ENCODE data around the gene PRKACB. TPM values are rescaled to one million over a fixed set of nuclear protein-coding genes. Genes with fewer than 3 reads are reported as not detected.

Gene PRKACB
- total RNA-seq, 1 donor from 2014 or later, result 64.9 TPM

GRCh38 chr1:84255582-84255981, 111.5 kb downstream of the PRKACB start:
- H3K9me3 ChIP-seq (ENCODE audit: insufficient read depth, low read depth, low read length), result no peaks in the 10 kb centered on the region
- Mint-ChIP-seq H3K27me3 (ENCODE audit: low read depth, unreplicated experiment) (peaks cover 5% of the 10 kb centered on the region), H3K36me3 (ENCODE audit: low read depth, unreplicated experiment) (peaks cover 2% of the 10 kb centered on the region), H3K4me1 (ENCODE audit: low read depth, unreplicated experiment) (peaks cover 26% of the 10 kb centered on the region), H3K4me3 (ENCODE audit: unreplicated experiment) (no peak overlapping the region), H3K27ac (ENCODE audit: unreplicated experiment) (no peak overlapping the region), H3K9me3 (ENCODE audit: unreplicated experiment) (no peaks in the 10 kb centered on the region)
- no peak for DNase-seq (ENCODE audit: low read depth)
- no peak for TF ChIP-seq EZH2 (IDR thresholded peaks at IDR 0.05; ENCODE audit: insufficient read depth, low read length)
- TF ChIP-seq, protein P1, sequence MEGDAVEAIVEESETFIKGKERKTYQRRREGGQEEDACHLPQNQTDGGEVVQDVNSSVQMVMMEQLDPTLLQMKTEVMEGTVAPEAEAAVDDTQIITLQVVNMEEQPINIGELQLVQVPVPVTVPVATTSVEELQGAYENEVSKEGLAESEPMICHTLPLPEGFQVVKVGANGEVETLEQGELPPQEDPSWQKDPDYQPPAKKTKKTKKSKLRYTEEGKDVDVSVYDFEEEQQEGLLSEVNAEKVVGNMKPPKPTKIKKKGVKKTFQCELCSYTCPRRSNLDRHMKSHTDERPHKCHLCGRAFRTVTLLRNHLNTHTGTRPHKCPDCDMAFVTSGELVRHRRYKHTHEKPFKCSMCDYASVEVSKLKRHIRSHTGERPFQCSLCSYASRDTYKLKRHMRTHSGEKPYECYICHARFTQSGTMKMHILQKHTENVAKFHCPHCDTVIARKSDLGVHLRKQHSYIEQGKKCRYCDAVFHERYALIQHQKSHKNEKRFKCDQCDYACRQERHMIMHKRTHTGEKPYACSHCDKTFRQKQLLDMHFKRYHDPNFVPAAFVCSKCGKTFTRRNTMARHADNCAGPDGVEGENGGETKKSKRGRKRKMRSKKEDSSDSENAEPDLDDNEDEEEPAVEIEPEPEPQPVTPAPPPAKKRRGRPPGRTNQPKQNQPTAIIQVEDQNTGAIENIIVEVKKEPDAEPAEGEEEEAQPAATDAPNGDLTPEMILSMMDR (IDR thresholded peaks at IDR 0.05; ENCODE audit: insufficient read depth, low read depth, low read length), result no peak
- no peak for FAIRE-seq
- no peaks in the 10 kb centered on the region for H3K27me3 ChIP-seq (ENCODE audit: insufficient read depth, low read length)
- H3K4me2 ChIP-seq (ENCODE audit: low read length), result no peak overlapping the region
- H4K20me1 ChIP-seq (ENCODE audit: insufficient read depth, low read length), result no peaks in the 10 kb centered on the region
- H3K4me3 ChIP-seq (ENCODE audit: insufficient read depth, low read depth, low read length), result no peak overlapping the region
- H3K79me2 ChIP-seq (ENCODE audit: insufficient read depth, low read length), result no peaks in the 10 kb centered on the region
- H3K27ac ChIP-seq (ENCODE audit: low read depth, low read length), result no peak overlapping the region
- H2AFZ ChIP-seq (ENCODE audit: low read depth, low read length), result no peak overlapping the region
- no peaks in the 10 kb centered on the region for H3K36me3 ChIP-seq (ENCODE audit: insufficient read depth, low read length)
- no peak overlapping the region for H3K9ac ChIP-seq (ENCODE audit: low read length)
- peaks cover 27% of the 10 kb centered on the region for H3K4me1 ChIP-seq (ENCODE audit: insufficient read depth, low read length)

DNA sequence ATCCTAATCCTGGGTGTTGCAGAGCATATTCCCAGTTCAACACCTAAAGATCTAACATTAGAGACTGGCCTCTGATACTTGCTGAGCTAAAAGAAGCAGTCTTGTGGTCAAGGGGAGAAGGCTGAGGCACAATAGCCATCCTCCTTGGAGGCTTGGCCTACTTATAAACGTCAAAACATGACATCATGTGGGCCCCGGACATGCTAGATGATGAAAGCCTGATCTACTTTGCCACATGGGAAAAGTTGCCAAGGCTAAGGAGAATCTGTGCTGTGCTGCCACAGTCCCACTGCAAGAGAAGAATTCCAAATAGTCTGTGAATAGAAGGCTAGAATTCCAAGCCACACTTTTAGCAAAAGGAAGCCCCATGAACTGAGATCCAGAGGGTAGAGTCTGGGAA, 113.5 kb downstream of the PRKACB start:
- Histone ChIP-seq H4K20me1 (ENCODE audit: insufficient read depth, low read length) (no peaks in the 10 kb centered on the region), H3K4me3 (ENCODE audit: insufficient read depth, low read depth, low read length) (no peak overlapping the region), H3K9ac (ENCODE audit: low read length) (no peak overlapping the region), H3K4me1 (ENCODE audit: insufficient read depth, low read length) (peaks cover 22% of the 10 kb centered on the region), H2AFZ (ENCODE audit: low read depth, low read length) (no peak overlapping the region), H3K36me3 (ENCODE audit: insufficient read depth, low read length) (no peaks in the 10 kb centered on the region), H3K9me3 (ENCODE audit: insufficient read depth, low read depth, low read length) (no peaks in the 10 kb centered on the region), H3K4me2 (ENCODE audit: low read length) (no peak overlapping the region), H3K27me3 (ENCODE audit: insufficient read depth, low read length) (no peaks in the 10 kb centered on the region), H3K27ac (ENCODE audit: low read depth, low read length) (no peak overlapping the region), H3K79me2 (ENCODE audit: insufficient read depth, low read length) (no peaks in the 10 kb centered on the region)
- FAIRE-seq (no peak), DNase-seq (ENCODE audit: low read depth) (no peak)
- Mint-ChIP-seq H3K27ac (ENCODE audit: unreplicated experiment) (no peak overlapping the region), H3K4me1 (ENCODE audit: low read depth, unreplicated experiment) (peaks cover 26% of the 10 kb centered on the region), H3K36me3 (ENCODE audit: low read depth, unreplicated experiment) (peaks cover 2% of the 10 kb centered on the region), H3K27me3 (ENCODE audit: low read depth, unreplicated experiment) (peaks cover 5% of the 10 kb centered on the region), H3K9me3 (ENCODE audit: unreplicated experiment) (no peaks in the 10 kb centered on the region), H3K4me3 (ENCODE audit: unreplicated experiment) (no peak overlapping the region)
- TF ChIP-seq, protein P1 (IDR thresholded peaks at IDR 0.05; ENCODE audit: insufficient read depth, low read depth, low read length), result no peak
- no peak for TF ChIP-seq EZH2 (IDR thresholded peaks at IDR 0.05; ENCODE audit: insufficient read depth, low read length)

DNA sequence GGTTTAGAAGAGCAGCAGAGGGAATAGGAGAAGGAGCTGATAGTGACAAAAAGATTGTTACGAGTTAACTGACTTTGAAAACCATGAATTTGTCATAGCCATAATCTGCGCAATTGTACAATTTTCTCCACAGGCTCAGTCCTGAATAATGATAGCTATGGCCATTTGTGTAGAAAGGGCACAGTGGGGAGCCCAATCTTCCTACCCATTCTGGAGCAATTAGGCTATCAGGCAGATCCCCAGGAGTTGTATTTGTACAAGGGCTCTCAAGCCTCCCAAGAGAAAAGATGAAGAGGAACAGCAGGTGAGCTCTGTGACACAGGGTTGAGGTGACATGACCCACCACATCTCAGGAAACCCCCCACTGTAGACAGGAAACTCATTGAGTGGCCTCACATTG, 115.3 kb downstream of the PRKACB start:
- Mint-ChIP-seq H3K27me3 (ENCODE audit: low read depth, unreplicated experiment) (peaks cover 5% of the 10 kb centered on the region), H3K4me3 (ENCODE audit: unreplicated experiment) (no peak overlapping the region)
- no peak for FAIRE-seq

More for the DNA sequence above, 115.3 kb downstream of the PRKACB start:
- no peak for DNase-seq (ENCODE audit: low read depth)
- Histone ChIP-seq H3K79me2 (ENCODE audit: insufficient read depth, low read length) (no peaks in the 10 kb centered on the region), H2AFZ (ENCODE audit: low read depth, low read length) (no peak overlapping the region), H3K4me1 (ENCODE audit: insufficient read depth, low read length) (peaks cover 5% of the 10 kb centered on the region), H3K9me3 (ENCODE audit: insufficient read depth, low read depth, low read length) (no peaks in the 10 kb centered on the region), H4K20me1 (ENCODE audit: insufficient read depth, low read length) (no peaks in the 10 kb centered on the region), H3K9ac (ENCODE audit: low read length) (no peak overlapping the region), H3K4me2 (ENCODE audit: low read length) (no peak overlapping the region), H3K4me3 (ENCODE audit: insufficient read depth, low read depth, low read length) (no peak overlapping the region), H3K27me3 (ENCODE audit: insufficient read depth, low read length) (no peaks in the 10 kb centered on the region), H3K36me3 (ENCODE audit: insufficient read depth, low read length) (no peaks in the 10 kb centered on the region), H3K27ac (ENCODE audit: low read depth, low read length) (no peak overlapping the region)
- no peak overlapping the region for H3K27ac Mint-ChIP-seq (ENCODE audit: unreplicated experiment)
- TF ChIP-seq, protein P1 (IDR thresholded peaks at IDR 0.05; ENCODE audit: insufficient read depth, low read depth, low read length), result no peak
- TF ChIP-seq EZH2 (IDR thresholded peaks at IDR 0.05; ENCODE audit: insufficient read depth, low read length), result no peak
- H3K36me3 Mint-ChIP-seq (ENCODE audit: low read depth, unreplicated experiment), result peaks cover 2% of the 10 kb centered on the region
- peaks cover 11% of the 10 kb centered on the region for H3K4me1 Mint-ChIP-seq (ENCODE audit: low read depth, unreplicated experiment)
- H3K9me3 Mint-ChIP-seq (ENCODE audit: unreplicated experiment), result no peaks in the 10 kb centered on the region
